H1 (cell line): ENCODE measurements around the gene PCYT1A. TPM values are rescaled to one million over a fixed set of nuclear protein-coding genes. Genes with fewer than 3 reads are reported as not detected.

Experiments
- CTCF ChIA-PET: fragments of 300-600 bp; sonication (Branson Sonifier 250); formaldehyde crosslinking; loops from one replicate; lab custom pipeline; 2021; ENCODE audit not compliant: partially characterized antibody; lab: Charles Lee
- POLR2A ChIA-PET: fragments of 300-600 bp; sonication (Branson Sonifier 250); formaldehyde crosslinking; loops from one replicate; lab custom pipeline; 2021; ENCODE audit warnings: inconsistent platforms; ENCODE audit not compliant: partially characterized antibody; lab: Charles Lee
- DNase-seq, 2 experiments: peaks; one replicate each; pipeline versions ENCODE4 v3.0.0 to v3.0.0-alpha.2; 2010 to 2022; ENCODE audit warnings: low spot score in 2 of 2, low read depth in 1 of 2, mixed read lengths in 1 of 2
- FAIRE-seq: peaks from 2 replicates; lab custom pipeline; 2011; peaks lifted over from hg19 to GRCh38; lab: Jason Lieb, UNC
- H2AFZ ChIP-seq: 2 replicates; pipeline ENCODE4 v1.8.1; 2012; ENCODE audit warnings: low read length, inconsistent platforms
- H2AK5ac ChIP-seq: 2 replicates; pipeline ENCODE4 v1.6.1; 2013; ENCODE audit warnings: low read depth, low read length
- H2BK120ac ChIP-seq: replicated peaks from 2 replicates; pipeline ENCODE3; 2013; ENCODE audit warnings: low read depth, low read length, inconsistent platforms
- H2BK12ac ChIP-seq: 2 replicates; pipeline ENCODE4 v1.6.1; 2013; ENCODE audit warnings: low read depth, low read length
- H2BK15ac ChIP-seq: 2 replicates; pipeline ENCODE4 v1.6.1; 2013; ENCODE audit warnings: low read length
- H2BK20ac ChIP-seq: 2 replicates; pipeline ENCODE4 v1.6.1; 2013; ENCODE audit warnings: low read length
- H2BK5ac ChIP-seq: 2 replicates; pipeline ENCODE4 v1.6.1; 2013; ENCODE audit warnings: low read depth, low read length
- H3K14ac ChIP-seq: 2 replicates; pipeline ENCODE4 v1.6.1; 2013; ENCODE audit warnings: inconsistent platforms; ENCODE audit not compliant: insufficient read length
- H3K18ac ChIP-seq: 2 replicates; pipeline ENCODE4 v1.6.1; 2013; ENCODE audit warnings: low read length; ENCODE audit errors: extremely low read depth
- H3K23ac ChIP-seq: 2 replicates; pipeline ENCODE4 v1.6.1; 2013; ENCODE audit warnings: inconsistent platforms; ENCODE audit not compliant: insufficient read length
- H3K23me2 ChIP-seq: 2 replicates; pipeline ENCODE4 v1.6.1; 2013; ENCODE audit warnings: low read depth, low read length
- H3K27ac ChIP-seq: 2 replicates; pipeline ENCODE4 v1.6.1; 2011; ENCODE audit warnings: low read depth, low read length, inconsistent platforms
- H3K27me3 ChIP-seq, 4 experiments: replicated peaks in 1 of 4; 1 replicate in 1 of 4; 2 replicates in 3 of 4; pipeline versions ENCODE4 v1.6.1 to v1.8.1; 2011 to 2013; ENCODE audit warnings: low read length in 3 of 4, mild to moderate bottlenecking in 3 of 4, inconsistent platforms in 2 of 4, mixed read lengths in 2 of 4, moderate library complexity in 1 of 4; ENCODE audit not compliant: control insufficient read depth in 3 of 4, insufficient read depth in 3 of 4; ENCODE audit errors: extremely low read depth in 1 of 4
- H3K36me3 ChIP-seq, 4 experiments: 2 replicates each; pipeline versions ENCODE4 v1.6.1 to v1.8.1; 2011 to 2013; ENCODE audit warnings: mild to moderate bottlenecking in 4 of 4, low read length in 3 of 4, moderate library complexity in 2 of 4, control low read depth in 1 of 4, inconsistent platforms in 1 of 4; ENCODE audit not compliant: insufficient read depth in 4 of 4, control insufficient read depth in 2 of 4
- H3K4ac ChIP-seq: replicated peaks from 2 replicates; pipeline ENCODE3; 2013; ENCODE audit warnings: low read length, low read depth, mixed read lengths, inconsistent platforms; ENCODE audit not compliant: insufficient read length
- H3K4me1 ChIP-seq, 4 experiments: replicated peaks in 1 of 4; 1 replicate in 1 of 4; 2 replicates in 3 of 4; pipeline versions ENCODE4 v1.6.1 to v1.8.1; 2011 to 2013; ENCODE audit warnings: low read length in 3 of 4, inconsistent platforms in 2 of 4, mixed read lengths in 1 of 4; ENCODE audit not compliant: insufficient read depth in 4 of 4, control insufficient read depth in 3 of 4
- H3K4me2 ChIP-seq, 2 experiments: 2 replicates each; pipeline versions ENCODE4 v1.6.1 to v1.8.1; 2011 to 2013; ENCODE audit warnings: low read depth in 2 of 2, low read length in 2 of 2, control low read depth in 1 of 2, inconsistent platforms in 1 of 2, mild to moderate bottlenecking in 1 of 2; ENCODE audit not compliant: insufficient read depth in 1 of 2
- H3K4me3 ChIP-seq, 4 experiments: fragments of 200-600, 300-600 bp in 1 of 4; sonication (generic), shearing (Covaris generic), sonication (Bioruptor Twin) in 1 of 4; 2 replicates each; pipeline versions ENCODE4 v1.5.1 to v1.8.1; 2011 to 2016; ENCODE audit warnings: low read length in 4 of 4, low read depth in 3 of 4, control low read depth in 2 of 4, inconsistent platforms in 2 of 4, mild to moderate bottlenecking in 2 of 4, mixed read lengths in 1 of 4, moderate library complexity in 1 of 4; ENCODE audit not compliant: insufficient read depth in 2 of 4; ENCODE audit errors: extremely low read depth in 1 of 4
- H3K56ac ChIP-seq: replicated peaks from 2 replicates; pipeline ENCODE3; 2013; ENCODE audit warnings: low read depth, mild to moderate bottlenecking, mixed read lengths, low read length, inconsistent platforms; ENCODE audit not compliant: insufficient read length
- H3K79me1 ChIP-seq: 2 replicates; pipeline ENCODE4 v1.6.1; 2013; ENCODE audit warnings: low read depth, low read length, control low read depth
- H3K79me2 ChIP-seq, 2 experiments: 2 replicates each; pipeline versions ENCODE4 v1.6.1 to v1.8.1; 2012 to 2013; ENCODE audit warnings: low read length in 2 of 2, mild to moderate bottlenecking in 2 of 2, inconsistent platforms in 1 of 2; ENCODE audit not compliant: insufficient read depth in 2 of 2, control insufficient read depth in 1 of 2
- H3K9ac ChIP-seq, 4 experiments: replicated peaks in 1 of 4; 1 replicate in 1 of 4; 2 replicates in 3 of 4; pipeline versions ENCODE4 v1.6.1 to v1.8.1; 2011 to 2013; ENCODE audit warnings: low read depth in 3 of 4, low read length in 3 of 4, control low read depth in 2 of 4, mild to moderate bottlenecking in 2 of 4, moderate library complexity in 2 of 4, inconsistent platforms in 1 of 4; ENCODE audit errors: extremely low read depth in 1 of 4
- H3K9me3 ChIP-seq, 2 experiments: 2 replicates each; pipeline versions ENCODE4 v1.6.1 to v1.8.1; 2012 to 2013; ENCODE audit warnings: mild to moderate bottlenecking in 2 of 2, moderate library complexity in 2 of 2, control low read depth in 1 of 2, inconsistent platforms in 1 of 2, low read depth in 1 of 2, low read length in 1 of 2, mixed read lengths in 1 of 2; ENCODE audit not compliant: insufficient read depth in 2 of 2
- H4K20me1 ChIP-seq, 2 experiments: replicated peaks in 1 of 2; 2 replicates each; pipeline versions ENCODE3 to v1.8.1; 2011 to 2013; ENCODE audit warnings: inconsistent platforms in 2 of 2, low read length in 2 of 2, mild to moderate bottlenecking in 1 of 2; ENCODE audit not compliant: insufficient read depth in 2 of 2, control insufficient read depth in 1 of 2
- H4K5ac ChIP-seq: 2 replicates; pipeline ENCODE4 v1.6.1; 2013; ENCODE audit warnings: low read length, low read depth, mixed read lengths, inconsistent platforms; ENCODE audit not compliant: insufficient read length
- H4K8ac ChIP-seq: 2 replicates; pipeline ENCODE4 v1.8.0; 2013; ENCODE audit warnings: mild to moderate bottlenecking, moderate library complexity, low read length, inconsistent platforms; ENCODE audit not compliant: insufficient read depth; ENCODE audit errors: extremely low read depth
- H4K91ac ChIP-seq: replicated peaks from 2 replicates; pipeline ENCODE3; 2013; ENCODE audit warnings: low read length, mixed read lengths, inconsistent platforms; ENCODE audit not compliant: insufficient read length
- BACH1 ChIP-seq: IDR thresholded peaks from 2 replicates; pipeline ENCODE4 v1.6.1; 2012; ENCODE audit warnings: low read length, improper control_type of control experiment
- KDM5A ChIP-seq: fragments of 200-600 bp; IDR thresholded peaks from 2 replicates; pipeline ENCODE4 v1.7.1; 2012; ENCODE audit warnings: mild to moderate bottlenecking, low read length, inconsistent platforms, mixed read lengths
- NANOG ChIP-seq: IDR thresholded peaks from 2 replicates; pipeline ENCODE4 v1.6.1; 2011; ENCODE audit warnings: low read length, low read depth, mild to moderate bottlenecking, inconsistent platforms; ENCODE audit not compliant: insufficient read depth, poor library complexity, severe bottlenecking
- SIRT6 ChIP-seq: IDR thresholded peaks from one replicate; pipeline ENCODE4 v1.7.1; 2012; ENCODE audit warnings: low read length, inconsistent platforms
- SUZ12 ChIP-seq: fragments of 200-600 bp; sonication (generic); IDR thresholded peaks from 2 replicates; pipeline ENCODE4 v1.6.1; 2012; ENCODE audit warnings: mild to moderate bottlenecking, inconsistent platforms, low read length, moderate library complexity, mixed read lengths
- TAF7 ChIP-seq: optimal IDR thresholded peaks from 2 replicates; pipeline ENCODE3; 2011; ENCODE audit warnings: low read depth, mild to moderate bottlenecking, inconsistent platforms, low read length, moderate library complexity, borderline replicate concordance
- TBP ChIP-seq: IDR thresholded peaks from 2 replicates; pipeline ENCODE4 v1.6.1; 2011; ENCODE audit warnings: low read depth, low read length, improper control_type of control experiment
- YY1 ChIP-seq: IDR thresholded peaks from 2 replicates; pipeline ENCODE4 v1.6.1; 2011; ENCODE audit warnings: low read depth, mild to moderate bottlenecking, low read length
- WGBS, 2 experiments: shearing (Covaris generic) in 1 of 2; methylation state at CpG; one replicate each; pipeline versions ENCODE4 v1.1.6 to v1.1.7; 2013 to 2015; ENCODE audit warnings: low lambda C conversion rate in 2 of 2, mixed read lengths in 2 of 2, inconsistent platforms in 1 of 2, low coverage in 1 of 2, missing lambda C conversion rate in 1 of 2; ENCODE audit not compliant: insufficient replicate concordance in 2 of 2, insufficient coverage in 1 of 2, insufficient read length in 1 of 2; ENCODE audit errors: extremely low coverage in 1 of 2, missing lambda C conversion rate in 1 of 2; 5-methylcytosine and 5-hydroxymethylcytosine counted together
- polyA plus RNA-seq, 7 experiments: library from polyadenylated mRNA; depleted of rRNA in 3 of 7; stranded (reverse) in 5 of 7; unstranded in 2 of 7; fragments of >200 nt in 5 of 7; fragments of 200-250 nt in 2 of 7; gene quantifications; 1 replicate in 5 of 7; 2 replicates in 1 of 7; 4 replicates in 1 of 7; pipeline versions ENCODE4 v1.2.1 to v1.2.3, GENCODE V29; 2011 to 2013; ENCODE audit warnings: missing spikeins in 2 of 7, mixed read lengths in 2 of 7
- total RNA-seq: library from RNA; stranded (reverse); fragmentation: NEBNext Ultra II Directional; extraction: Animal tissue kit (Norgen Biotek cat#: 25700); gene quantifications from 2 replicates; pipeline ENCODE4 v1.2.1, GENCODE V29; 2021

PCYT1A gene
- total and polyA plus RNA-seq, 2 of the 8 experiments (the other 6 are each of a cell fraction or from before 2014, with no cell fraction given): 19.9 to 31.8 TPM

DNA sequence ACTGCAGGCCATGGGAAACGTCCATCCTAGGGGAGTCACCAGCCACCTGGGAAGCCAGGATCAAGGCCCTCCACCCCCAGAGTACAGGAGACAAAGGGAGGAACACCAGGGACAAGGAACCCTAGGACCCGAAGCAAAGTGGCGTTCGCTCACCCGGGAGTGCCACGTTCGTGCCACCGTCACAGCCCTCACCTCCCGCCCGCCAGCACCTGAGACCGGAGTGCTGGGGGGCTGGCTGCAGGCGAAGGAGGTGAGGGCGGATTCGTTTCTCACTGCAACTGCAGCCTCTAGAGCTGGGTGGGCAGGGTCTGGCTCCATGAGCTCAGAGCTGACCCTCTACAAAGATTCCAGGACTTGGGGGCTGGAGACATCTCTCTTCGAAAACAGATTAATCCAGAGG is 102.6 kb downstream of the PCYT1A start:
- Histone ChIP-seq H3K56ac (no peak overlapping the region), H3K36me3 (no peaks in the 10 kb centered on the region), H4K91ac (no peak overlapping the region), H3K4me2 (no peak overlapping the region), H3K18ac (no peak overlapping the region), H2BK120ac (peak overlapping the region; percentile 64), H3K4ac (no peak overlapping the region), H3K4me1 (peaks cover 0 to 13% (median 10%) of the 10 kb centered on the region in 4 experiments; a peak in 6 of 7 replicates), H2BK12ac (peak overlapping the region; percentile 87; the same call in 1 of the 2 replicates), H4K8ac (no peak overlapping the region), H3K23me2 (no peaks in the 10 kb centered on the region), H2AFZ (no peak overlapping the region), H3K27ac (no peak overlapping the region), H3K4me3 (no peak overlapping the region), H2BK15ac (no peak overlapping the region), H3K9ac (no peak overlapping the region), H3K14ac (no peak overlapping the region), H3K9me3 (peaks cover 2 to 4% of the 10 kb centered on the region in 2 experiments; a peak in 1 of 4 replicates), H3K79me2 (no peaks in the 10 kb centered on the region), H2BK20ac (no peak overlapping the region), H3K79me1 (no peaks in the 10 kb centered on the region), H3K27me3 (no peaks in the 10 kb centered on the region), H4K20me1 (no peaks in the 10 kb centered on the region), H4K5ac (no peak overlapping the region), H3K23ac (no peak overlapping the region), H2AK5ac (no peak overlapping the region), H2BK5ac (no peak overlapping the region)
- DNase-seq (no peak), FAIRE-seq (no peak)
- no peak for TF ChIP-seq YY1
- TF ChIP-seq SIRT6: no peak
- TF ChIP-seq TBP: no peak
- TF ChIP-seq BACH1: no peak
- no peak for TF ChIP-seq SUZ12
- no peak for TF ChIP-seq TAF7
- TF ChIP-seq NANOG: no peak
- TF ChIP-seq KDM5A: no peak
- CTCF ChIA-PET: interaction anchor here (0.5 to 4.0 kb wide), 4 partner anchors 13 to 334 kb away, joined by 3 to 28 read pairs (median 11); no protein-coding TSS in a partner anchor
- POLR2A ChIA-PET: no interaction called here
- 96% methylated on average over 15 of the region's 15 CpGs; no CpG with 5 or more reads in 1 of the 2 experiments for WGBS, 2 experiments
